RWPE1 (cell line): ENCODE results near the gene LPAR2.

Experiments used
- CTCF ChIA-PET: fragments of 350-600 bp; sonication (Branson Sonifier 250); formaldehyde crosslinking; extraction: SDS; loops from one replicate; lab custom pipeline; 2021; lab: Yijun Ruan, JAX
- POLR2A ChIA-PET: fragments of 400-600 bp; formaldehyde crosslinking; extraction: SDS; loops from one replicate; lab custom pipeline; 2020; ENCODE audit warnings: antibody characterized with exemption; ENCODE audit not compliant: low non-redundant PET; lab: Yijun Ruan, JAX
- DNase-seq: peaks from one replicate; pipeline ENCODE4 v3.0.0; 2012; ENCODE audit warnings: low spot score
- H3K27ac ChIP-seq: fragments of 450-650 bp; 2 replicates; pipeline ENCODE4 v1.5.1; 2017
- TF ChIP-seq, protein P1 (sequence below): fragments of 450-650 bp; conservative IDR thresholded peaks from 2 replicates; pipeline ENCODE4 v1.5.1; 2017; ENCODE audit warnings: low read depth, mild to moderate bottlenecking

Gene LPAR2

DNA sequence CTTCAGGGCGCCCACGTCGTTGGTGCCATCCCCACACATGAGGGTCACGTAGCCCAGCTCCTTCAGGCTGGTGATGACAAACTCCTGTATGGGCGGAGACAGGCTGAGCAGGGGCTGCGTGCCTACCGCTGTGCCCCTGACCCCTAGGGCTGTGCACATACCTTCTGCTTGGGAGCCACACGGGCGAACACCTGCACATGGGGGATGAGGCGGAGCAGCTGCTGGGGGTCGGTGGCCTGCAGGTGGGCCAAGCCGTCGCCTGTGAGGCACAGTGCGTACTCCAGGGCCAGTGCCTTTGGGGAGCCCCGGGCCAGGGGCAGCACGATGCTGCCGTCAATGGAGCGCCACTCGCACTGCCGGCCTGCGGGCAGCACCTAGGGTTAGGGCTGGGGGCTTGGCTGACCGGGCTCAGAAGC lies 21.6 kb upstream of the LPAR2 start:
- CTCF ChIA-PET, result interaction anchor here (2.2 kb wide), 1 partner anchor 117 kb away, joined by 10 read pairs; no protein-coding TSS in a partner anchor
- POLR2A ChIA-PET, result no interaction called here

GRCh38 chr19:19649155-19649554 lies 21.1 kb upstream of the LPAR2 start:
- TF ChIP-seq, protein P1, sequence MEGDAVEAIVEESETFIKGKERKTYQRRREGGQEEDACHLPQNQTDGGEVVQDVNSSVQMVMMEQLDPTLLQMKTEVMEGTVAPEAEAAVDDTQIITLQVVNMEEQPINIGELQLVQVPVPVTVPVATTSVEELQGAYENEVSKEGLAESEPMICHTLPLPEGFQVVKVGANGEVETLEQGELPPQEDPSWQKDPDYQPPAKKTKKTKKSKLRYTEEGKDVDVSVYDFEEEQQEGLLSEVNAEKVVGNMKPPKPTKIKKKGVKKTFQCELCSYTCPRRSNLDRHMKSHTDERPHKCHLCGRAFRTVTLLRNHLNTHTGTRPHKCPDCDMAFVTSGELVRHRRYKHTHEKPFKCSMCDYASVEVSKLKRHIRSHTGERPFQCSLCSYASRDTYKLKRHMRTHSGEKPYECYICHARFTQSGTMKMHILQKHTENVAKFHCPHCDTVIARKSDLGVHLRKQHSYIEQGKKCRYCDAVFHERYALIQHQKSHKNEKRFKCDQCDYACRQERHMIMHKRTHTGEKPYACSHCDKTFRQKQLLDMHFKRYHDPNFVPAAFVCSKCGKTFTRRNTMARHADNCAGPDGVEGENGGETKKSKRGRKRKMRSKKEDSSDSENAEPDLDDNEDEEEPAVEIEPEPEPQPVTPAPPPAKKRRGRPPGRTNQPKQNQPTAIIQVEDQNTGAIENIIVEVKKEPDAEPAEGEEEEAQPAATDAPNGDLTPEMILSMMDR, result no peak
- CTCF ChIA-PET, result no interaction called here
- DNase-seq, result no peak
- POLR2A ChIA-PET, result no interaction called here
- peak overlapping the region; percentile 12; the same call in 1 of the 2 replicates for H3K27ac ChIP-seq

More for the DNA sequence above, 21.6 kb upstream of the LPAR2 start:
- TF ChIP-seq, protein P1, result no peak
- peak overlapping the region; percentile 12; the same call in 1 of the 2 replicates for H3K27ac ChIP-seq
- no peak for DNase-seq

- DNase-seq, result no peak
- peak overlapping the region; percentile 79; the same call in 1 of the 2 replicates for H3K27ac ChIP-seq
- CTCF ChIA-PET, result interaction anchor here (0.6 kb wide), 1 partner anchor 10 kb away, joined by 4 read pairs; no protein-coding TSS in a partner anchor
- POLR2A ChIA-PET, result no interaction called here
- TF ChIP-seq, protein P1, result no peak
These were observed 19.2 kb upstream of the LPAR2 start for GRCh38 chr19:19647037-19647835.

GRCh38 chr19:19645233-19645870 lies 17.3 kb upstream of the LPAR2 start:
- CTCF ChIA-PET, result interaction anchor here (1.2 to 2.3 kb wide), 2 partner anchors 113 kb away, joined by 4 to 33 read pairs; no protein-coding TSS in a partner anchor
- H3K27ac ChIP-seq, result peak overlapping the region; percentile 79
- POLR2A ChIA-PET, result no interaction called here
- TF ChIP-seq, protein P1, result no peak
- DNase-seq, result no peak

- ChIA-PET CTCF (interaction anchor here (0.6 to 2.3 kb wide), 17 partner anchors 8 to 157 kb away, joined by 3 to 33 read pairs (median 4); no protein-coding TSS in a partner anchor), POLR2A (no interaction called here)
- TF ChIP-seq, protein P1, result peak; percentile 64
- H3K27ac ChIP-seq, result peak overlapping the region; percentile 79
- DNase-seq, result no peak
These were observed 16.0 kb upstream of the LPAR2 start for GRCh38 chr19:19644054-19644388.
